ENCODE results near the gene RRBP1.

RRBP1 gene

DNA sequence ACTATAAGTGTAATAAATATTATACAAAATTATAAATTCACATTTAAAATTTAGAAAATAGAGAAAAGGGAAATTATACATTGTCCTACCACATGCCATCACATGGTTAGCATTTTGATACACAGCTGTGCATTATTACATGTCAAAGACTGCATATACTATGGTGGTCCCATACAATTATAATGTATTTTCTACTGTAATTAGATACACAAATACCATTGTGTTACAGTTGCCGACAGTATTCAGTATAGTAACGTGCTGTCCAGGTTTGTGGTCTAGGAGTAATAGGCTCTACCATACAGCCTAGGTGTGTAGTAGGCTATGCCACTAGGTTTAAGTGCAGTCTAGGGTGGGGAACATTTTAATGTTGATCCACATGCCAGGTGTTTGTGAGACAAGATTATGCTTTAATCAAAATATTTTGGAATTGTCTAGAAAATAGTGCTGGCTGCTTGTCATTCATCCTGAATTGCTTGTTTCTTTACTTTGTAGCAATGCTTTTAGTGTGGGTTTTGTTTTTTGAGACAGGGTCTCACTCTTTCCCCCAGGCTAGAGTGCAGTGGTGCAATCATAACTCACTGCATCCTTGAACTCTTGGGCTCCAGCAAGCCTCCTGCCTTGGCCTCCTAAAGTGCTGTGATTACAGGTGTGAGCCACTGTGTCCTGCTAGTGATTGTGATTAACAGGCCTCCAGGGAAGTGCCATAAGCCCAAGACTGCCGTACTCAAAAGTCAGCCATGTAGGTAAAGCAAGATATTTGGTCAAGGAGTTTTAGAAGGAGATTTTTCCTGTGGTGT lies 73.1 kb downstream of the RRBP1 start:
- no peak for DNase-seq

- no peak for DNase-seq
These were observed 76.0 kb downstream of the RRBP1 start for GRCh38 chr20:17606001-17606400.

- no peak for DNase-seq
These were observed 76.8 kb downstream of the RRBP1 start for GRCh38 chr20:17605131-17605660.

DNA sequence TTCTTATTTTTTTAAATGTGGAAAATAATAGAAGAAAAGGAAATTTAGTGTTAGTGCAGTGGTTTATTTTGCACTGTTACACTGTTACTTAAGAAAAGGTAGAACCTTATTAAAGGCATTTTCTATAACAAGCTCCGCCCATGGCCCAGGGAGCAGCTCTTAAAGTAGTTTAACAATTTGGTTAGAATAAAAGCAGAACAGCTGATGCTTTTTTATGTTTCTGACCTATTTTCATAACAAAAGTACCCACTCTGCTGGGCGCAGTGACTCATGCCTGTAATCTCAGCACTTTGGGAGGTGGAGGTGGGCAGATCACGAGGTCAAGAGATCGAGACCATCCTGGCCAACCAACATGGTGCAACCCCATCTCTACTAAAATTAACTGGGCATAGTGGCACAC lies 79.5 kb downstream of the RRBP1 start:
- DNase-seq, result no peak

DNA sequence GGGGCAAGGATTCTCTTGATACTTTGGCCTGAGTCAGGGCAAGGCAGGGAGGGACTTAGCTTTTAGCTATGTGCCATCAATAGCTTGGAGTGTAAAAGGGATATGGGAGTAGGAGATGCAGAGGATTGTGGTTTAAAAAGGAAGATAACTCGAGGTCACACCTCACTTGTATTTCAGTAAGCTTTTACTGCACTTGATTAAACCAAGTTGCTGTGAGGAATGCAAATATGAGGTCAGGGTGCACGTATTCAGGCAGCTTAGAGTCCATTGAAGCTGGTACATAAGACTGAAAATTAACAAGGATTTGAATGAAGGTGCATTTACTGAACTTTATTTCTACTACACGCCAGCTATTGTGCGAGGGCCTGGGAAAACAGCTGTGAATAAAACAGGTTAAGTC lies 80.1 kb downstream of the RRBP1 start:
- no peak for DNase-seq

DNA sequence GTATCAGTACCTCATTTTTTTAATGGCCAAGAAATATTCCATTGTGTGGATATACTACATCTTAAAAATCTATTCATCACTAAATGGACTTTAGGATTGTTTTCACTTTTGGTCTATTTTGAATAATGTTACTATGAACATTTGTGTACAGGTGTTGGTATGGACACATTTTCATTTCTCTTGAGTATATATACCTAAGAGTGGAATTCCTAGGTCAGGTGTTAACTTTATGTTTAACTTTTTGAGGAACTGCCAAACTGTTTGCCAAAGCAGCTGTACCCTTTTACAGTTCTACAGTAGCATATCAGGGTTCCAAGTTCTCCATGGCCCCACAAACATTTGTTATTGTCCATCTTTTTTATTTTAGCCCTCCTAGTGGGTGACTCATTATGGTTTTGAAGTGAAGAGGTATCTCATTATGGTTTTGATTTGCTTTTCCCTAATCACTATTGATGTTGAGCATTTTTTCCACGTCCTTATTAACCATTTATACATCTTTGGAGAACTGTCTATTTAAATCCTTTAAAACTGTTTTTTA lies 84.0 kb downstream of the RRBP1 start:
- DNase-seq, result no peak

- DNase-seq, result no peak
These were observed 86.2 kb downstream of the RRBP1 start for GRCh38 chr20:17595856-17596255.

- no peak for DNase-seq
These were observed 87.6 kb downstream of the RRBP1 start for GRCh38 chr20:17594443-17594842.

GRCh38 chr20:17593902-17594301 lies 88.1 kb downstream of the RRBP1 start:
- no peak for DNase-seq

- no peak for DNase-seq
These were observed 91.8 kb downstream of the RRBP1 start for GRCh38 chr20:17590245-17590644.

DNA sequence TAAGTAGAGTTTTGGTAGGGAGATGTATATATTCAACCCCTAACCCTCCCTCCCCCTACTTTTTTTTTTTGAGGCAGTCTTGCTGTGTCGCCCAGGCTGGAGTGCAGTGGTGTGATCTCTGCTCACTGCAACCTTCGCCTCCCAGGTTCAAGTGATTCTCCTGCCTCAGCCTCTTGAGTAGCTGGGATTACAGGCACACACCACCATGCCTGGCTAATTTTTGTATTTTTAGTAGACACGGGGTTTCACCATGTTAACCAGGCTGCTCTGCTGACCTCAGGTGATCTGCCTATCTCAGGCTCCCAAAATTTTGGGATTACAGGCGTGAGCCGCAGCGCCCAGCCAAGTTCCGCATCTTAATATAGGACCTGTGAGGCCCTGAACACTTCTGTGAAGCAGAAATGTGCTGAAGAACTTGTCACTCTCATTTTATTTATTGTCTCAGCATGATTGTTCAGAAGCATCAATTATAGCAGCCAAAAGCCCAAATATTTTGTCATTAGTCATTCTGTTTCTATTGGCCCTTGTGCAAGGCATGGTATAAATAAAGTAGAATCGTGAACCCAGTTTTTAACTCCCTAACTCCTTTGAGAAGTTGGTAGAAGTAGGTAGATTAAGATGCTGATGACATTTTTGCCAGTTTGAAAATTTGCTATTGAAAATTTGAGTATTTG lies 92.7 kb downstream of the RRBP1 start:
- no peak for DNase-seq

GRCh38 chr20:17587824-17588223 lies 94.2 kb downstream of the RRBP1 start:
- no peak for DNase-seq

- DNase-seq, result no peak
These were observed 94.9 kb downstream of the RRBP1 start for GRCh38 chr20:17587148-17587547.

DNA sequence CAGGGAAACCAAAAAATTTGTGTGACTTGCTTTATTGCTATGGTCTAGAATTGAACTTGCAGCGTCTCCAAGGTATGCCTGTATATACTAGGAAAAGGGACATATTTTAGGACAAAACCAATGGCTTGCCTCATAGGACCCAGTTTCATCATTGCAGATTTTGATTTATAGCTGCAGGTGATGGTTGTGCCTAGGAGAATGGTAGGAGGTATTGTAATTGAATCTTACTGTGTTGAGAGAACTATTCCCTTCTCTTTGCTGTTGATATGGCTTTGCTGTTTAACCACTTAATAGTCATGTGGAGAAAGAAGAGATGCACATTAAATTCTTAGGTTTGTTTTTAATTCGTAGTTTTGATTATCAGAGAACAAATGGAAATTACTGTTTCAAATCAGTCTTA lies 95.8 kb downstream of the RRBP1 start:
- no peak for DNase-seq

DNA sequence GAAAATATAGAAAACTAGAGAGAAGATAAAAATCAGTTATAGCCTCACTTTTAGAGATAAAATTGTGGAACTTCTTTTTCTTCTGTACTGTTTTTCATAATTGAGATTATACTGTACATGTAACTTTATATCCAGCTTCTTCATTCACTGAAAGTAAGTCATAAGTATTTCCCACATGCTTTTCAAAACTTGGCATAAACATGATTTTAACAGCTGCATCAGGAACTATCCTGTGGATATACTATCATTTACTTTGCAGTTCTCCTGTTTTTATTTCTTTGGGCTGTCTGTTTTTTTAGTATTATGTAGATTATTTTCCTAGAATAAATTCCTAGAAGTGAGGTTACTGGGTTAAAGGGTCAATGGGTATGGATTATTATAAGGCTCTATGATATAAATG lies 97.4 kb downstream of the RRBP1 start:
- no peak for DNase-seq

DNA sequence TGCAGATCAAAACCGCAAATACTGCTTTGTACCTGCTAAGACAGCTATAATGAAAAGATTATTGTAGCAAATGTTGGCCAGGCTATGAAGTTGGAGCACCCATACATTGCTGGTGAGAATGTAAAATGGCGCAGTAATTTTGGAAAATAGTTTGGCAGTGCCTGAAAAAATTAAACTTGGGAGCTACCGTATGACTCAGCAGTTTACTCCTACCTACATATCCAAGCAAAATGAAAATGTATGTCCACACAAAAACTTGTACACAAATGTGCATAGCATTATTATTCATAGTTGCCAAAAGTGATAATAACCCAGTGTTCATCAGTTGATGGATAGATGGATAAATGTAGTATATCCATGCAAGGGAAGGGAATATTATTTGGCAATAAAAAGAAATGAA lies 98.9 kb downstream of the RRBP1 start:
- DNase-seq, result no peak

GRCh38 chr20:17580895-17581294 lies 101.1 kb downstream of the RRBP1 start:
- no peak for DNase-seq

DNA sequence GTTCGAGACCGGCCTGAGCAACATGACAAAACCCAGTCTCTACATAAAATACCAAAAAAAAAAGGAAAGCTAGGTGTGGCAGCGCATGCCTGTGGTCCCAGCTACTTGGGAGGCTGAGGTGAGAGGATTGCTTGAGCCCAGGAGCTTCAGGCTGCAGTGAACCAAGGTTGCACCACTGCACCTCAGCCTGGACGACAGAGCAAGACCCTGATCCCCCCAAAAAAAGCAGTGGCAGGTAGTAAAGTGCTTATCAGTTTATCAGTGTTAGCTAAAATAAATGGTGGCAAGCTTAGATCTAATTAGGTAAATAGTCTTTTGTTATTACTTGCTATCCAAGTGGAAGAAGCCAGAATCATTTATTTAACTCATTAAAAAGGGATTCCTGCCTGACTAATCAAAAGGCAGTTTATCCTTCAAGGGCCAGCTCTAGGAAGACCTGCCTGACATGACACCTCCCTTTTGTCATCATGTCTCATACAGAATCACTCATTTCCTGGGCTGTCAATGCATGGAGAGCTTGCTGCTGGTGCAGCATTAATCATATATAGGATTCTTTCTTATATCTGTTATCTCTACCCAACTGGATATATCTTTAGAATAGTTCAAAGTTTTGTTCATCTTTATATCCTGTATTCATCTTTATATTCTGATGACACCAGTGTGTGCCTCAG lies 102.5 kb downstream of the RRBP1 start:
- no peak for DNase-seq

DNA sequence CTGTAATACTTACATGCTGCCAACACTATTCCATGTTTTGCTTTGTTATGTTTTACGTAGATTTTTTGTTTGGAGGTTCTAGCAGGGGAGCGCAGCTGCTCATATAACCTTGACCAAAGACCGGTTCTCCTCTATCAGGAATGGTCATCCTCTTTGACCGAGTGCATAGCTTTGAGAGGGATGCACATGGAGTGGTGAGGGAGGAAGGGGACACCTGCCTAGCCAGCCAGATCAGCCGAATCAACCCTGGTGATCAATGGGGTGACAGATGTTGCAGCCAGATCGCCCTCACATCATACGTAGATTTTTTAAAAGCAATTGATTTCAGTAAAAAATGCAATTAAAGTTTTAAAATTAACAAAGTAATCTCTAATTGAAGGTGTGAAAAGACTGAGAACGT lies 105.8 kb downstream of the RRBP1 start:
- no peak for DNase-seq

DNA sequence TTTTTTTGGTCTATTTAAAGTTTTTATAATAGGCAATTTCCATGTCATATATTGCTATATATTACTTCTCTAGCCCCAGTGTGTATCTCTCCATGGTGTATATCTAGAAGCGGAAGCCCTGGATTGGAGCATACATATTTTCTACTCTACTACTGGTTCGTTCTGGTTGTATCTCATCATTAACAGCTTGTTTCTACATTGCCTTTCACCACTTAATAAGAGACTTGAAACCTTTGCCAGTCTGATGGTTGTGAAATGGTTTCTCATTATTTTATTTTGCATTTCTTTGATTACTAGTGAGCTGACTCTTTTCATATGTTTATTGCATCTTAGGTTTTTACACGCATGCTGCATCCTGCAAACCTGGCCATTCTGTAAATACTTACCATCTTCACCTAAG lies 108.6 kb downstream of the RRBP1 start:
- no peak for DNase-seq

DNA sequence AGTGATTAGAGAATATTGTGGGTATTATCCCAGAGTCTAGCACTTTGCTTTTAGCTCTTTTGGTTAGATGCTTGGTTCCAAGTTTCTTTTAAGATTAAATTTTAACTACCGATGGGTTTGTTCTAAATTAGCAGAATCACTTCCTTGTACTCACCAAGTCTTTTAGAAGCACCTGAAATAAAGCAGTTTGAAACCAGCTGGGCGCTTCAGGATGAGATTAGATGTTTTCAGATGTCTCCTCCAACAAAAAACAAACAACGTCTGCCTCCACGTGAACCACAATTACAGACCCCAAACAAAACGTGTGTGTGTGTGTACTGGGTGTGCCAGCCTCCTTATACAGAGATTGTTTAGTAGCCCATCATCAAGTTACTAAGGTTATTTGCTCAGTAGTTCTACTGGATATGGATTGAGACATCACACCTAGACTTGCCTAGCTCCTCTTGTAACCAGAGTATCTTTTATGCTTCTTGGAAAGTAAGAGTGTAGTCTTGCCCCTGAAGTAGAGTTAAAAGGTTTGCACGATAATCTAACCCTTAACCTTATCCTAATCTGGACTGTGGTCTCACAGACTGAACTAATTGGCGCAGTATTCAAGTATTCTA lies 109.9 kb downstream of the RRBP1 start:
- no peak for DNase-seq

DNA sequence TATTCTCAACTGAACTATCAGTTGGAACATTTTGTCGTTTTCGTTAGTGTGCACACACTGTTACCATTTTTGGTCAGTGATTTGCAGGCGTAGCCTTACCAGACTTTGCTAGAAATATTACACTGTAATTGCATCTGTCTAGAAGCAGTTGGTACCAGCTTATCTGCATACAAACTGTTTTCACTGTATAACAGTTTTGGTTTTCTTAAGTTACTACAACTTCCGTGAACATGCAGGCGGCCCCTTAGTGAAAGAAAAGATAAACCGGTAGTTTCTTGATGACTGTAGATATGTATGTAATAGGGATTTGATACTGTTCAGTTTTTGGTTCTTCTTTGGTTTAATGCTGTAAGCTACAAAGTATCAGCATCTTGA lies 110.9 kb downstream of the RRBP1 start:
- DNase-seq, result no peak

All from KG1 (cell line).